ENCODE results near the gene MPIG6B. TPM values are rescaled to one million over a fixed set of nuclear protein-coding genes. Genes with fewer than 3 reads are reported as not detected.

MPIG6B gene
- total RNA-seq, 1 donor from 2014 or later, result not detected

DNA sequence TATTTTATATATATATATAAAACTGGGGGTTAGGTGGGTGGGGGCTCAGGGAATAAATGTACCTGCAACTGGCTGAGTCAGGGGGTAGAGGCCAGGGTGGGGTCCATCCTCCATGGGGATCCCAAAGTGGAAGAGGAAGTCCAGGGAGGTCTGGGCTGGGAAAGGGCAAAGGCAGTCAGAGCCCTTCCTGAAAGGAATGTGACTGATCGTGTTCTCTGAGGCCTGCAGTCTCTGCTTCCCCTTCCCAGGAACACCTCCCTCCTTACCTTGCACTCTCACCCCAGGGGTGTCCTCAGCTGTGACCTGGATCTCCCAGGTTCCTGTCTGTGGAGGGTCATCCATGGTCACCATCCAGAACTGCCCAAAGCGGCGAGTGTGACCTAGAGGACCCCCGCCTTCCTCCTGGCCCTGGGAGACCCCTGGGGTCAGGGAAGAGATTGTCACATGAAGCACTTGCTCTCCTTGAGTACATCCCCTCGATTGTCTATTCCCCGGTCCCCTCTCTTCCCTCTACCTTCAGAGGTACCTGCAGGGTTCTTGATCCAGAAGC lies 44.0 kb downstream of the MPIG6B start:
- DNase-seq (ENCODE audit: extremely low spot score, unreplicated experiment), result no peak
- no peak overlapping the region for H3K27ac Mint-ChIP-seq (ENCODE audit: unreplicated experiment)
- H3K36me3 Mint-ChIP-seq (ENCODE audit: unreplicated experiment), result no peaks in the 10 kb centered on the region
- H3K27me3 Mint-ChIP-seq (ENCODE audit: unreplicated experiment), result no peaks in the 10 kb centered on the region
- no peaks in the 10 kb centered on the region for H3K9me3 Mint-ChIP-seq (ENCODE audit: unreplicated experiment)
- peaks cover 6% of the 10 kb centered on the region for H3K4me1 Mint-ChIP-seq (ENCODE audit: unreplicated experiment)
- H3K4me3 Mint-ChIP-seq (ENCODE audit: unreplicated experiment), result no peak overlapping the region
- TF ChIP-seq, protein P1, sequence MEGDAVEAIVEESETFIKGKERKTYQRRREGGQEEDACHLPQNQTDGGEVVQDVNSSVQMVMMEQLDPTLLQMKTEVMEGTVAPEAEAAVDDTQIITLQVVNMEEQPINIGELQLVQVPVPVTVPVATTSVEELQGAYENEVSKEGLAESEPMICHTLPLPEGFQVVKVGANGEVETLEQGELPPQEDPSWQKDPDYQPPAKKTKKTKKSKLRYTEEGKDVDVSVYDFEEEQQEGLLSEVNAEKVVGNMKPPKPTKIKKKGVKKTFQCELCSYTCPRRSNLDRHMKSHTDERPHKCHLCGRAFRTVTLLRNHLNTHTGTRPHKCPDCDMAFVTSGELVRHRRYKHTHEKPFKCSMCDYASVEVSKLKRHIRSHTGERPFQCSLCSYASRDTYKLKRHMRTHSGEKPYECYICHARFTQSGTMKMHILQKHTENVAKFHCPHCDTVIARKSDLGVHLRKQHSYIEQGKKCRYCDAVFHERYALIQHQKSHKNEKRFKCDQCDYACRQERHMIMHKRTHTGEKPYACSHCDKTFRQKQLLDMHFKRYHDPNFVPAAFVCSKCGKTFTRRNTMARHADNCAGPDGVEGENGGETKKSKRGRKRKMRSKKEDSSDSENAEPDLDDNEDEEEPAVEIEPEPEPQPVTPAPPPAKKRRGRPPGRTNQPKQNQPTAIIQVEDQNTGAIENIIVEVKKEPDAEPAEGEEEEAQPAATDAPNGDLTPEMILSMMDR (IDR thresholded peaks at IDR 0.05), result no peak

DNA sequence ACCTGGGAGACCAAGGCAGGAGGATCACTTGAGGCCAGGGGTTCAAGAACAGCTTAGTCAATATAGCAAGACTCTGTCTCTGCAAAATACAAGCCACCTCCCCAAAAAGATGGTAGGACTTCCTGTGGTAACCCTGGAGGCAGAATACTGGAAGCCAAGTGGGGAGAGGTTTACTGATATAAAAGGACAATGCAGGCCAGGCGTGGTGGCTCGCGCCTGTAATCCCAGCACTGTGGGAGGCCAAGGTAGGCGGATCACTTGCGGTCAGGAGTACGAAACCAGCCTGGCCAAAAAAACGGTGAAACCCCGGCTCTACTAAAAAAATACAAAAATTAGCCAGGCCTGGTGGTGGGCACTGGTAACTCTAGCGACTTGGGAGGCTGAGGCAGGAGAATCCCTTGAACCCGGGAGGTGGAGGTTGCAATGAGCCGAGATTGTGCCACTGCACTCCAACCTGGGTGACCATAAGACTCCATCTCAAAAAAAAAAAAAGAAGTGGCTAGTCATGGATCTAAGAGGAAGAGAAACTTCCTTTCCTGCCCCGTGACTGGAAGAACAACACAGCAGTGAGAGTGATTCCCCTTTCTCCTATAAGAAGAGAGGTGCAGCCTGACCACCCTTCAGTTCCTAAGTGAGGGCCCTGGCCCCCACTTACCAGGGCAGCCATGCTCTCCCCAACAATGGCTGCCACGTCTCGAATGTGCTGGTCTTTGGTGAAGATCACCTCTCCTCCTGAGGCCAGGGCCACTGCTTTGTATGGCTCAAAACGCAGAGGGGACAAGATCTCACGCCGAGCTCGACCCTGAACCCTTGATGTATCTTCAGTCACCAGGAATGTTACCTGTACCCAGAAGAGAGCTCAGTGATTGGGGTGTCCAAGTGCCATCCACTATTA lies 45.4 kb downstream of the MPIG6B start:
- DNase-seq (ENCODE audit: extremely low spot score, unreplicated experiment), result no peak
- Mint-ChIP-seq H3K27ac (ENCODE audit: unreplicated experiment) (no peak overlapping the region), H3K36me3 (ENCODE audit: unreplicated experiment) (no peaks in the 10 kb centered on the region), H3K9me3 (ENCODE audit: unreplicated experiment) (no peaks in the 10 kb centered on the region), H3K27me3 (ENCODE audit: unreplicated experiment) (no peaks in the 10 kb centered on the region), H3K4me3 (ENCODE audit: unreplicated experiment) (no peak overlapping the region), H3K4me1 (ENCODE audit: unreplicated experiment) (peaks cover 2% of the 10 kb centered on the region)
- TF ChIP-seq, protein P1 (IDR thresholded peaks at IDR 0.05), result no peak

DNA sequence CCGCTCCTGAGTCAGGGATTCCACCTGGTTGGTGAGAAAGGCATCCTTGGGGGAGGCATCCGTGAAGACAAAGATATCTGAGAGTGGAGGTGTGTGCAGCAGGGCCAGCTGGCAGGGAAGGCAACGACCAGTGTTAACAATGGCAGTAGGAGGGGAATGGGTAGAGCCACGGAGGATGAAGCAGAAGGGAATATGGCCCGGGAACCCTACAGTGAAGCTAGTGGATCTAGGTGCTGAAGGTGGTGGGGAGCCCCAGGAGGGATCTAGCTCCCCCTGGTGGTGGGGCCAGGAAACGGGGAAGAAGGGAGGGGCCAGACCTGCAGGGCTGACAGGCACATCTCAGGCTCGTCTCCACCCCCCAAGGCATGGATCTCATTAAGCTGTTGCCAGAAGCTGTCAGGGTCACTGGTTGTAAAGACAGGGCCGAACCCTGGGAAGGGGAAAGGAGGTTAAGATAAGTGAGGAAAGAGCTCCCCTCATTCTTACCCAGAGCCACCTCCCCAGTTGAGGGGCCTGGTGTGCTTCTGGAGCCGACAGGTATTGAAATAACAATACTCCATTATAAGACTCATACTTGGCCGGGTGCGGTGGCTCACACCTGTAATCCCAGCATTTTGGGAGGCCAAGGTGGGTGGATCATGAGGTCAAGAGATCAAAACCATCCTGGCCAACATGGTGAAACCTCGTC lies 46.7 kb downstream of the MPIG6B start:
- no peak for DNase-seq (ENCODE audit: extremely low spot score, unreplicated experiment)
- TF ChIP-seq, protein P1 (IDR thresholded peaks at IDR 0.05), result peak; percentile 66
- H3K4me1 Mint-ChIP-seq (ENCODE audit: unreplicated experiment), result no peaks in the 10 kb centered on the region
- H3K27ac Mint-ChIP-seq (ENCODE audit: unreplicated experiment), result no peak overlapping the region
- no peak overlapping the region for H3K4me3 Mint-ChIP-seq (ENCODE audit: unreplicated experiment)
- no peaks in the 10 kb centered on the region for H3K27me3 Mint-ChIP-seq (ENCODE audit: unreplicated experiment)
- no peaks in the 10 kb centered on the region for H3K9me3 Mint-ChIP-seq (ENCODE audit: unreplicated experiment)
- no peaks in the 10 kb centered on the region for H3K36me3 Mint-ChIP-seq (ENCODE audit: unreplicated experiment)

DNA sequence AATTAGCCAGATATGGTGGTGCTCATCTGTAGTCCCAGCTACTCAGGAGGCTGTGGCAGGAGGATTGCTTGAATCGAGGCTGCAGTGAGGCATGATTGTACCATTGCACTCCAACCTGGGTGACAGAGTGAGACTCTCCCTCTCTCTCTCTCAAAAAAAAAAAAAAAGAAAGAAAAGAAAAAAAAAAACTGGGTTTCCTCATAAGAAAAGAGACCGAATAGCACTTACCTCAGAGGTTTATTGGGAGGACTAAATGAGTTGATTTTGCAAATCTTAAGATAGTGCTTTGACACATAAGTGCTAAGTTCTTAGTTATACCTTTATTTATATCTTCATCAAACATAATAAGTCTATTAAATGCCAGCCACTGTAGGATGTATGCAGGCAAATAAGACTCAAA lies 47.7 kb downstream of the MPIG6B start:
- Mint-ChIP-seq H3K4me1 (ENCODE audit: unreplicated experiment) (no peaks in the 10 kb centered on the region), H3K27me3 (ENCODE audit: unreplicated experiment) (no peaks in the 10 kb centered on the region), H3K36me3 (ENCODE audit: unreplicated experiment) (no peaks in the 10 kb centered on the region), H3K4me3 (ENCODE audit: unreplicated experiment) (no peak overlapping the region), H3K27ac (ENCODE audit: unreplicated experiment) (no peak overlapping the region), H3K9me3 (ENCODE audit: unreplicated experiment) (no peaks in the 10 kb centered on the region)
- DNase-seq (ENCODE audit: extremely low spot score, unreplicated experiment), result no peak
- TF ChIP-seq, protein P1 (IDR thresholded peaks at IDR 0.05), result no peak

DNA sequence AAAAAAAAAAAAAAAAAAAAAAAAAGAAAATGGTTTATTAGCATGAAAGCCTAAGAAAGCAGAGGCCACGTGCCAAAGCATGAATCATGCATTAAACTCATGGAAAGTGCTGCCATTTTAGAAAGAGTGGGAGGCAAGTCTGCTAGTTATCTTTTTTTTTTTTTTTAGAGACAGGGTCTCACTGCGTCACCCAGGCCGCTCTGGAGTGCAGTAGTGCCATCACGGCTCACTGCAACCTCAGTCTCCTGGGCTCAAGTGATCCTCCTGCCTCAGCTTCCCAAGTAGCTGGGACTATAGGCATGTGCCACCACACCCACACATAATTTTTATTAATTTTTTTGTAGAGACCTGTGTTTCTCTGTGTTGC lies 48.8 kb downstream of the MPIG6B start:
- Mint-ChIP-seq H3K27me3 (ENCODE audit: unreplicated experiment) (no peaks in the 10 kb centered on the region), H3K4me3 (ENCODE audit: unreplicated experiment) (no peak overlapping the region), H3K36me3 (ENCODE audit: unreplicated experiment) (no peaks in the 10 kb centered on the region), H3K27ac (ENCODE audit: unreplicated experiment) (no peak overlapping the region), H3K4me1 (ENCODE audit: unreplicated experiment) (peaks cover under 1% of the 10 kb centered on the region), H3K9me3 (ENCODE audit: unreplicated experiment) (no peaks in the 10 kb centered on the region)
- no peak for DNase-seq (ENCODE audit: extremely low spot score, unreplicated experiment)
- TF ChIP-seq, protein P1 (IDR thresholded peaks at IDR 0.05), result no peak

Measured in osteocyte (in vitro differentiated cells).